ENCODE results near the gene PRPS1.

The PRPS1 gene

GRCh38 chrX:107629540-107629909 lies 1.2 kb downstream of the PRPS1 start:
- TF ChIP-seq CTCF (IDR thresholded peaks at IDR 0.05; ENCODE audit: borderline replicate concordance, insufficient read depth, low read depth, low read length): no peak

GRCh38 chrX:107630031-107630689 lies 1.9 kb downstream of the PRPS1 start:
- H3K4me3 ChIP-seq (ENCODE audit: low read depth, low read length): no peak overlapping the region
- TF ChIP-seq CTCF (IDR thresholded peaks at IDR 0.05; ENCODE audit: borderline replicate concordance, insufficient read depth, low read depth, low read length): no peak

More at GRCh38 chrX:107629540-107629909, 1.2 kb downstream of the PRPS1 start:
- peak overlapping the region; percentile 58 for H3K4me3 ChIP-seq (ENCODE audit: low read depth, low read length)

- no peak overlapping the region for H3K4me3 ChIP-seq (ENCODE audit: low read depth, low read length)
- no peak for TF ChIP-seq CTCF (IDR thresholded peaks at IDR 0.05; ENCODE audit: borderline replicate concordance, insufficient read depth, low read depth, low read length)
Observed at GRCh38 chrX:107632346-107632745, 4.0 kb downstream of the PRPS1 start.

- no peak for TF ChIP-seq CTCF (IDR thresholded peaks at IDR 0.05; ENCODE audit: borderline replicate concordance, insufficient read depth, low read depth, low read length)
- H3K4me3 ChIP-seq (ENCODE audit: low read depth, low read length): no peak overlapping the region
Observed at GRCh38 chrX:107646735-107647134, 18.4 kb downstream of the PRPS1 start.

- no peak overlapping the region for H3K4me3 ChIP-seq (ENCODE audit: low read depth, low read length)
- no peak for TF ChIP-seq CTCF (IDR thresholded peaks at IDR 0.05; ENCODE audit: borderline replicate concordance, insufficient read depth, low read depth, low read length)
Observed at GRCh38 chrX:107648332-107648731, 20.0 kb downstream of the PRPS1 start.

GRCh38 chrX:107654566-107654871 lies 26.2 kb downstream of the PRPS1 start:
- no peak for TF ChIP-seq CTCF (IDR thresholded peaks at IDR 0.05; ENCODE audit: borderline replicate concordance, insufficient read depth, low read depth, low read length)
- no peak overlapping the region for H3K4me3 ChIP-seq (ENCODE audit: low read depth, low read length)

- TF ChIP-seq CTCF (IDR thresholded peaks at IDR 0.05; ENCODE audit: borderline replicate concordance, insufficient read depth, low read depth, low read length): peak; percentile 89
- H3K4me3 ChIP-seq (ENCODE audit: low read depth, low read length): no peak overlapping the region
Observed at GRCh38 chrX:107654872-107655761, 26.8 kb downstream of the PRPS1 start.

All from GM12875 (cell line).